HepG2 (cell line): ENCODE measurements around the gene LRR1. TPM values are rescaled to one million over a fixed set of nuclear protein-coding genes. Genes with fewer than 3 reads are reported as not detected.

Experiments used
- AGO1 ChIP-seq: fragments of 200-400 bp; formaldehyde crosslinking; IDR thresholded peaks from 2 replicates; pipeline ENCODE4 v1.6.1; 2017; ENCODE audit warnings: mild to moderate bottlenecking, low read depth, low read length, moderate library complexity; ENCODE audit not compliant: poor library complexity, severe bottlenecking
- CHD2 ChIP-seq: IDR thresholded peaks from 2 replicates; pipeline ENCODE4 v1.6.1; 2011; ENCODE audit warnings: low read depth, low read length, improper control_type of control experiment
- CREM ChIP-seq, 2 experiments: sonication (generic) in 1 of 2; formaldehyde crosslinking in 1 of 2; IDR thresholded peaks; 2 replicates each; pipeline versions ENCODE4 v1.4.0 to v1.6.1; 2016 to 2020; ENCODE audit warnings: antibody characterized with exemption in 1 of 2, mild to moderate bottlenecking in 1 of 2, missing genetic modification reagents in 1 of 2
- IRF2 ChIP-seq: IDR thresholded peaks from 2 replicates; pipeline ENCODE4 v1.6.1; 2018; ENCODE audit warnings: missing genetic modification reagents, missing compliant biosample characterization
- MAF1 ChIP-seq: sonication (generic); formaldehyde crosslinking; IDR thresholded peaks from 2 replicates; pipeline ENCODE4 v1.5.0; 2020; ENCODE audit warnings: missing genetic modification reagents, borderline replicate concordance
- RCOR2 ChIP-seq: IDR thresholded peaks from 2 replicates; pipeline ENCODE4 v1.6.1; 2016; ENCODE audit warnings: missing biosample characterization, missing genetic modification reagents
- SMYD3 ChIP-seq: sonication (generic); formaldehyde crosslinking; IDR thresholded peaks from 2 replicates; pipeline ENCODE4 v1.8.1; 2023; ENCODE audit warnings: mild to moderate bottlenecking, missing genetic modification reagents
- STAG1 ChIP-seq: sonication (generic); formaldehyde crosslinking; IDR thresholded peaks from 2 replicates; pipeline ENCODE4 v1.4.0; 2020; ENCODE audit warnings: missing genetic modification reagents
- ZBTB7B ChIP-seq: sonication (generic); formaldehyde crosslinking; IDR thresholded peaks from 2 replicates; pipeline ENCODE4 v1.4.0; 2020; ENCODE audit warnings: missing genetic modification reagents
- ZFP1 ChIP-seq: IDR thresholded peaks from 2 replicates; pipeline ENCODE4 v1.6.1; 2016
- ZMYM2 ChIP-seq: sonication (generic); formaldehyde crosslinking; IDR thresholded peaks from 2 replicates; pipeline ENCODE4 v1.8.0; 2022; ENCODE audit warnings: mild to moderate bottlenecking, missing genetic modification reagents
- ZNF101 ChIP-seq: sonication (generic); formaldehyde crosslinking; IDR thresholded peaks from 2 replicates; pipeline ENCODE4 v1.4.0; 2020; ENCODE audit warnings: mild to moderate bottlenecking, low read depth, missing genetic modification reagents, borderline replicate concordance
- ZNF256 ChIP-seq: sonication (generic); formaldehyde crosslinking; conservative IDR thresholded peaks from 2 replicates; pipeline ENCODE4 v1.4.0; 2020; ENCODE audit warnings: missing genetic modification reagents
- ZNF83 ChIP-seq: sonication (generic); formaldehyde crosslinking; IDR thresholded peaks from 2 replicates; pipeline ENCODE4 v1.4.0; 2020; ENCODE audit warnings: missing genetic modification reagents, mild to moderate bottlenecking, borderline replicate concordance
- polyA plus RNA-seq, 8 experiments: library from polyadenylated mRNA; depleted of rRNA in 3 of 8; stranded (reverse) in 7 of 8; unstranded in 1 of 8; fragments of >200 nt; fragmentation: Illumina TruSeq in 4 of 8; extraction: Trizol in 4 of 8; gene quantifications; 2 replicates each; pipeline versions ENCODE4 v1.2.1 to v1.2.3, GENCODE V29; 2011 to 2016; ENCODE audit warnings: low read depth in 4 of 8, missing spikeins in 1 of 8, mixed read lengths in 1 of 8; ENCODE audit not compliant: insufficient read depth in 1 of 8
- total RNA-seq, 5 experiments: library from RNA; depleted of rRNA; stranded (reverse); fragments of >200 nt; fragmentation: Illumina TruSeq; extraction: Trizol; gene quantifications; 2 replicates each; pipeline ENCODE4 v1.2.3, GENCODE V29; 2016; ENCODE audit warnings: low read depth in 1 of 5
- TF ChIP-seq, protein P1 (sequence below): sonication (generic); formaldehyde crosslinking; IDR thresholded peaks from 2 replicates; pipeline ENCODE4 v1.4.0; 2020; ENCODE audit warnings: missing genetic modification reagents
- TF ChIP-seq, protein P2 (sequence below): sonication (generic); formaldehyde crosslinking; conservative IDR thresholded peaks from 2 replicates; pipeline ENCODE4 v1.4.0; 2020; ENCODE audit warnings: missing genetic modification reagents
- TF ChIP-seq, protein P3 (sequence below): sonication (generic); formaldehyde crosslinking; IDR thresholded peaks from 2 replicates; pipeline ENCODE4 v1.4.0; 2020; ENCODE audit warnings: missing genetic modification reagents, borderline replicate concordance
- TF ChIP-seq, protein P4 (sequence below): sonication (generic); formaldehyde crosslinking; IDR thresholded peaks from 2 replicates; pipeline ENCODE4 v1.5.0; 2020; ENCODE audit warnings: mild to moderate bottlenecking, missing genetic modification reagents
- TF ChIP-seq, protein P5 (sequence below): IDR thresholded peaks from 2 replicates; pipeline ENCODE4 v1.6.1; 2016; ENCODE audit warnings: missing biosample characterization, missing genetic modification reagents, low read depth

The LRR1 gene
- total and polyA plus RNA-seq, 2 of the 13 experiments (the other 11 are each of a cell fraction or from before 2014, with no cell fraction given) = 7.0 to 36.2 TPM

DNA sequence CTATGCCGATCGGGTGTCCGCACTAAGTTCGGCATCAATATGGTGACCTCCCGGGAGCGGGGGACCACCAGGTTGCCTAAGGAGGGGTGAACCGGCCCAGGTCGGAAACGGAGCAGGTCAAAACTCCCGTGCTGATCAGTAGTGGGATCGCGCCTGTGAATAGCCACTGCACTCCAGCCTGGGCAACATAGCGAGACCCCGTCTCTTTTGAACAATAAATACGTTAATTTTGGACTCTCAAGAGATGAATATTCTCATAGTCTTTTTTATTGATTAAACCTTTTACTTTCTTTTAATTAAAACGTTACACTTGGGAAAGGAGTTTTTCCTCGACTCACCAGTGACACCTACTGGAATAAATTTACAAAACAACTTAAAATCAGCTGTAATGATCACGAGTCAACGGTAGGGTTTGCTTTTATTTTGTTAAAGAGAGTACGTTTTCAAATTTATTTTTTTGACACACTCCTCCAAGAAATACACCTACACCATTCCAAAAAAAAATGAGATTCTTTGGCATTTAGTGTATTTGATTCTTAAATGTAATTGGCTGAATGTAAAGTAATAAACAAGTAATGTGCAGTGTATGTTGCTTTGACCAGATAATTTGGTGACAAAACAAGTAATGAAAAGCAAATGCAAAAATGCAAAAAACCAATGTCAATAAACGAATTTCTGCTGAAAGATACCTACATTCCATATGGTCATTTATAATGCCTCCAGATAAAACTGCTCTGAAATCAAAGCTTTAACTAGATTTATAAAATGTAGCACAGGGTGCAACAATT lies 11.9 kb upstream of the LRR1 start (continued):
- TF ChIP-seq, protein P1, sequence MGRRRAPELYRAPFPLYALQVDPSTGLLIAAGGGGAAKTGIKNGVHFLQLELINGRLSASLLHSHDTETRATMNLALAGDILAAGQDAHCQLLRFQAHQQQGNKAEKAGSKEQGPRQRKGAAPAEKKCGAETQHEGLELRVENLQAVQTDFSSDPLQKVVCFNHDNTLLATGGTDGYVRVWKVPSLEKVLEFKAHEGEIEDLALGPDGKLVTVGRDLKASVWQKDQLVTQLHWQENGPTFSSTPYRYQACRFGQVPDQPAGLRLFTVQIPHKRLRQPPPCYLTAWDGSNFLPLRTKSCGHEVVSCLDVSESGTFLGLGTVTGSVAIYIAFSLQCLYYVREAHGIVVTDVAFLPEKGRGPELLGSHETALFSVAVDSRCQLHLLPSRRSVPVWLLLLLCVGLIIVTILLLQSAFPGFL = no peak
- no peak for TF ChIP-seq ZNF101 (CRISPR knock-in tag)
- TF ChIP-seq, protein P2, sequence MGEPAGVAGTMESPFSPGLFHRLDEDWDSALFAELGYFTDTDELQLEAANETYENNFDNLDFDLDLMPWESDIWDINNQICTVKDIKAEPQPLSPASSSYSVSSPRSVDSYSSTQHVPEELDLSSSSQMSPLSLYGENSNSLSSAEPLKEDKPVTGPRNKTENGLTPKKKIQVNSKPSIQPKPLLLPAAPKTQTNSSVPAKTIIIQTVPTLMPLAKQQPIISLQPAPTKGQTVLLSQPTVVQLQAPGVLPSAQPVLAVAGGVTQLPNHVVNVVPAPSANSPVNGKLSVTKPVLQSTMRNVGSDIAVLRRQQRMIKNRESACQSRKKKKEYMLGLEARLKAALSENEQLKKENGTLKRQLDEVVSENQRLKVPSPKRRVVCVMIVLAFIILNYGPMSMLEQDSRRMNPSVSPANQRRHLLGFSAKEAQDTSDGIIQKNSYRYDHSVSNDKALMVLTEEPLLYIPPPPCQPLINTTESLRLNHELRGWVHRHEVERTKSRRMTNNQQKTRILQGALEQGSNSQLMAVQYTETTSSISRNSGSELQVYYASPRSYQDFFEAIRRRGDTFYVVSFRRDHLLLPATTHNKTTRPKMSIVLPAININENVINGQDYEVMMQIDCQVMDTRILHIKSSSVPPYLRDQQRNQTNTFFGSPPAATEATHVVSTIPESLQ (CRISPR knock-in tag) = no peak
- peak; percentile 89; the same call in 1 of the 2 replicates for TF ChIP-seq MAF1 (CRISPR knock-in tag)
- 0 out of 2 replicates have a peak, but pooled peaks have one; percentile 2 for TF ChIP-seq IRF2 (CRISPR knock-in tag)
- no peak for TF ChIP-seq ZNF256 (CRISPR knock-in tag)
- TF ChIP-seq, protein P3, sequence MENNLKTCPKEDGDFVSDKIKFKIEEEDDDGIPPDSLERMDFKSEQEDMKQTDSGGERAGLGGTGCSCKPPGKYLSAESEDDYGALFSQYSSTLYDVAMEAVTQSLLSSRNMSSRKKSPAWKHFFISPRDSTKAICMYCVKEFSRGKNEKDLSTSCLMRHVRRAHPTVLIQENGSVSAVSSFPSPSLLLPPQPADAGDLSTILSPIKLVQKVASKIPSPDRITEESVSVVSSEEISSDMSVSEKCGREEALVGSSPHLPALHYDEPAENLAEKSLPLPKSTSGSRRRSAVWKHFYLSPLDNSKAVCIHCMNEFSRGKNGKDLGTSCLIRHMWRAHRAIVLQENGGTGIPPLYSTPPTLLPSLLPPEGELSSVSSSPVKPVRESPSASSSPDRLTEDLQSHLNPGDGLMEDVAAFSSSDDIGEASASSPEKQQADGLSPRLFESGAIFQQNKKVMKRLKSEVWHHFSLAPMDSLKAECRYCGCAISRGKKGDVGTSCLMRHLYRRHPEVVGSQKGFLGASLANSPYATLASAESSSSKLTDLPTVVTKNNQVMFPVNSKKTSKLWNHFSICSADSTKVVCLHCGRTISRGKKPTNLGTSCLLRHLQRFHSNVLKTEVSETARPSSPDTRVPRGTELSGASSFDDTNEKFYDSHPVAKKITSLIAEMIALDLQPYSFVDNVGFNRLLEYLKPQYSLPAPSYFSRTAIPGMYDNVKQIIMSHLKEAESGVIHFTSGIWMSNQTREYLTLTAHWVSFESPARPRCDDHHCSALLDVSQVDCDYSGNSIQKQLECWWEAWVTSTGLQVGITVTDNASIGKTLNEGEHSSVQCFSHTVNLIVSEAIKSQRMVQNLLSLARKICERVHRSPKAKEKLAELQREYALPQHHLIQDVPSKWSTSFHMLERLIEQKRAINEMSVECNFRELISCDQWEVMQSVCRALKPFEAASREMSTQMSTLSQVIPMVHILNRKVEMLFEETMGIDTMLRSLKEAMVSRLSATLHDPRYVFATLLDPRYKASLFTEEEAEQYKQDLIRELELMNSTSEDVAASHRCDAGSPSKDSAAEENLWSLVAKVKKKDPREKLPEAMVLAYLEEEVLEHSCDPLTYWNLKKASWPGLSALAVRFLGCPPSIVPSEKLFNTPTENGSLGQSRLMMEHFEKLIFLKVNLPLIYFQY (CRISPR knock-in tag) = peak; percentile 3; the same call in 1 of the 2 replicates
- TF ChIP-seq SMYD3 (CRISPR knock-in tag) = 0 out of 2 replicates have a peak, but pooled peaks have one; percentile 36
- peak; percentile 58; the same call in 1 of the 2 replicates for TF ChIP-seq ZBTB7B
- TF ChIP-seq, protein P4, sequence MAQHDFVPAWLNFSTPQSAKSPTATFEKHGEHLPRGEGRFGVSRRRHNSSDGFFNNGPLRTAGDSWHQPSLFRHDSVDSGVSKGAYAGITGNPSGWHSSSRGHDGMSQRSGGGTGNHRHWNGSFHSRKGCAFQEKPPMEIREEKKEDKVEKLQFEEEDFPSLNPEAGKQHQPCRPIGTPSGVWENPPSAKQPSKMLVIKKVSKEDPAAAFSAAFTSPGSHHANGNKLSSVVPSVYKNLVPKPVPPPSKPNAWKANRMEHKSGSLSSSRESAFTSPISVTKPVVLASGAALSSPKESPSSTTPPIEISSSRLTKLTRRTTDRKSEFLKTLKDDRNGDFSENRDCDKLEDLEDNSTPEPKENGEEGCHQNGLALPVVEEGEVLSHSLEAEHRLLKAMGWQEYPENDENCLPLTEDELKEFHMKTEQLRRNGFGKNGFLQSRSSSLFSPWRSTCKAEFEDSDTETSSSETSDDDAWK (CRISPR knock-in tag) = no peak
- no peak for TF ChIP-seq AGO1
- TF ChIP-seq, protein P5, sequence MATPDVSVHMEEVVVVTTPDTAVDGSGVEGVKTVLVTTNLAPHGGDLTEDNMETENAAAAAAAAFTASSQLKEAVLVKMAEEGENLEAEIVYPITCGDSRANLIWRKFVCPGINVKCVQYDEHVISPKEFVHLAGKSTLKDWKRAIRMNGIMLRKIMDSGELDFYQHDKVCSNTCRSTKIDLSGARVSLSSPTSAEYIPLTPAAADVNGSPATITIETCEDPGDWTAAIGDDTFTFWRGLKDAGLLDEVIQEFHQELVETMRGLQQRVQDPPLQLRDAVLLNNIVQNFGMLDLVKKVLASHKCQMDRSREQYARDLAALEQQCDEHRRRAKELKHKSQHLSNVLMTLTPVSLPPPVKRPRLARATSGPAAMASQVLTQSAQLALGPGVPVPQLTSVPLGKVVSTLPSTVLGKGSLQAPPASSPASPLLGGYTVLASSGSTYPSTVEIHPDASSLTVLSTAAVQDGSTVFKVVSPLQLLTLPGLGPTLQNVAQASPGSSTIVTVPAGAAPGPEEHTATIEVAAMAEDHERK (CRISPR knock-in tag) = no peak
- TF ChIP-seq CHD2 = no peak
- TF ChIP-seq CREM (IDR thresholded peaks at IDR 0.05) = peak; percentile 68; the same call in 1 of the 2 replicates
- TF ChIP-seq CREM (CRISPR knock-in tag; IDR thresholded peaks at IDR 0.05) = no peak
- TF ChIP-seq ZMYM2 (CRISPR knock-in tag) = peak; percentile 95
- TF ChIP-seq STAG1 (CRISPR knock-in tag) = peak; percentile 54
- no peak for TF ChIP-seq ZNF83 (CRISPR knock-in tag)
- 0 out of 2 replicates have a peak, but pooled peaks have one; percentile 46 for TF ChIP-seq ZFP1 (CRISPR knock-in tag)
- peak; percentile 76 for TF ChIP-seq RCOR2 (CRISPR knock-in tag)
